Measurements from ENCODE around the gene MAP3K14.
A peak's percentile ranks its signal among the peaks of the same experiment; 100 is the strongest.

- TF ChIP-seq POU2F2 (IDR thresholded peaks at IDR 0.05; ENCODE audit: borderline replicate concordance, low read depth, low read length) (no peak), POLR2A (IDR thresholded peaks at IDR 0.05; ENCODE audit: low read depth, low read length) (no peak), CTCF (IDR thresholded peaks at IDR 0.05 in 2 of 3, conservative IDR thresholded peaks at IDR 0.05 in 1 of 3; ENCODE audit: control insufficient read depth in 2 of 3, extremely low read depth in 1 of 3, insufficient read depth in 1 of 3, low read depth in 3 of 3, low read length in 3 of 3) (no peak), KDM1A (IDR thresholded peaks at IDR 0.05; ENCODE audit: borderline replicate concordance) (no peak), ZBTB40 (IDR thresholded peaks at IDR 0.05; ENCODE audit: borderline replicate concordance) (no peak), ZNF274 (IDR thresholded peaks at IDR 0.05; ENCODE audit: insufficient read depth, insufficient read length) (no peak), EP300 (IDR thresholded peaks at IDR 0.05; ENCODE audit: borderline replicate concordance in 1 of 2, control insufficient read depth in 1 of 2, low read depth in 2 of 2, low read length in 2 of 2) (peak; percentile 76 to 81; a peak in 3 of 4 replicates), EZH2 (IDR thresholded peaks at IDR 0.05; ENCODE audit: borderline replicate concordance, control insufficient read depth, low read depth, low read length) (no peak), FOS (IDR thresholded peaks at IDR 0.05; ENCODE audit: borderline replicate concordance, extremely low read depth, insufficient read length) (no peak), CHD2 (IDR thresholded peaks at IDR 0.05; ENCODE audit: borderline replicate concordance, low read depth, low read length) (no peak), TCF3 (IDR thresholded peaks at IDR 0.05; ENCODE audit: borderline replicate concordance, insufficient read depth, low read depth, low read length) (no peak), CBX5 (IDR thresholded peaks at IDR 0.05; ENCODE audit: low read depth) (no peak)
Observed at GRCh38 chr17:45353043-45353442, 36.2 kb upstream of the MAP3K14 start.

Data from GM12878 (cell line).